ENCODE results near the gene ZNF423. TPM values are rescaled to one million over a fixed set of nuclear protein-coding genes. Genes with fewer than 3 reads are reported as not detected.

The ZNF423 gene
- total RNA-seq, 4 donors from 2014 or later, result 4.1 to 20.2 (median 10.3) TPM

- TF ChIP-seq, protein P1, sequence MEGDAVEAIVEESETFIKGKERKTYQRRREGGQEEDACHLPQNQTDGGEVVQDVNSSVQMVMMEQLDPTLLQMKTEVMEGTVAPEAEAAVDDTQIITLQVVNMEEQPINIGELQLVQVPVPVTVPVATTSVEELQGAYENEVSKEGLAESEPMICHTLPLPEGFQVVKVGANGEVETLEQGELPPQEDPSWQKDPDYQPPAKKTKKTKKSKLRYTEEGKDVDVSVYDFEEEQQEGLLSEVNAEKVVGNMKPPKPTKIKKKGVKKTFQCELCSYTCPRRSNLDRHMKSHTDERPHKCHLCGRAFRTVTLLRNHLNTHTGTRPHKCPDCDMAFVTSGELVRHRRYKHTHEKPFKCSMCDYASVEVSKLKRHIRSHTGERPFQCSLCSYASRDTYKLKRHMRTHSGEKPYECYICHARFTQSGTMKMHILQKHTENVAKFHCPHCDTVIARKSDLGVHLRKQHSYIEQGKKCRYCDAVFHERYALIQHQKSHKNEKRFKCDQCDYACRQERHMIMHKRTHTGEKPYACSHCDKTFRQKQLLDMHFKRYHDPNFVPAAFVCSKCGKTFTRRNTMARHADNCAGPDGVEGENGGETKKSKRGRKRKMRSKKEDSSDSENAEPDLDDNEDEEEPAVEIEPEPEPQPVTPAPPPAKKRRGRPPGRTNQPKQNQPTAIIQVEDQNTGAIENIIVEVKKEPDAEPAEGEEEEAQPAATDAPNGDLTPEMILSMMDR (IDR thresholded peaks at IDR 0.05; ENCODE audit: low read depth), result no peak
These were observed 280.4 kb downstream of the ZNF423 start for GRCh38 chr16:49575346-49576172.

DNA sequence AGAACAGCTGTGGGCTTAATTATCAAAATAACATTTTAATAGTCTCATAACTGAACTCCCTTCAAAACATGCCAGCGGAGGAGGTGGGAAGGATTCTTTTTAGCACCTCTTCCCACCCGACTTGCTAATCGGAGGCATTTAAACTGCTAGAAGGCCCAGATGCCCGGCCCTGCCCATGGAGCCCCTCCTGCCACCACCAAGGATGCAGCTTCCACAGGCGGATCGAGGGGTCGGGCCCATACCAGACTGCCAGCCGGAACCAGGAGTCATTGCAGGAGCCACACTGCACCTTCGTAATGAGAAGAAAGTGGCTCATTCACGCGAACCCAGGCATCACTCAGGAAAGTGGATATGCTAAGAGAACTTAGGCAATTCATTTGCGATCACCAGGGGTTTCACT is 281.1 kb downstream of the ZNF423 start:
- TF ChIP-seq, protein P1 (IDR thresholded peaks at IDR 0.05; ENCODE audit: low read depth), result no peak

DNA sequence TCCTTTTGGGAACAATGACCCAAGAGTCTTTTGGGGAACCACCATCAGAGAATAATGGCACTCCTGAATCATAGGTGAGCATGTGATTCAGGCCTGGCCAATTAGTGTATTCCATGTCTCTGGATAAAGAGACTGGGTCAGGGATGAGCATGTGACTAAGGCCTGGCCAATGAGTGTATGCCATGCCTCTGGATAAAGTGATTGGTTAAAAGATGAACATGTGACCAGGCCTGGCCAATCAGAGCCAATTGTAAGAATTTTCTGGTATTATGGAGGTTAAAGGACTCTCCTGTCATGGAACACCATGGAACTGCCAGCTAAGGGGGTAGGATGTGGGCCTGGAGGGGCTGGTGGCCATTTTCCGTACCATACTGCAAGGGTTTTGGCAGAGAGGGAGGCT is 288.0 kb downstream of the ZNF423 start:
- TF ChIP-seq, protein P1 (IDR thresholded peaks at IDR 0.05; ENCODE audit: low read depth), result no peak

GRCh38 chr16:49566432-49566831 is 289.5 kb downstream of the ZNF423 start:
- TF ChIP-seq, protein P1 (IDR thresholded peaks at IDR 0.05; ENCODE audit: low read depth), result no peak

DNA sequence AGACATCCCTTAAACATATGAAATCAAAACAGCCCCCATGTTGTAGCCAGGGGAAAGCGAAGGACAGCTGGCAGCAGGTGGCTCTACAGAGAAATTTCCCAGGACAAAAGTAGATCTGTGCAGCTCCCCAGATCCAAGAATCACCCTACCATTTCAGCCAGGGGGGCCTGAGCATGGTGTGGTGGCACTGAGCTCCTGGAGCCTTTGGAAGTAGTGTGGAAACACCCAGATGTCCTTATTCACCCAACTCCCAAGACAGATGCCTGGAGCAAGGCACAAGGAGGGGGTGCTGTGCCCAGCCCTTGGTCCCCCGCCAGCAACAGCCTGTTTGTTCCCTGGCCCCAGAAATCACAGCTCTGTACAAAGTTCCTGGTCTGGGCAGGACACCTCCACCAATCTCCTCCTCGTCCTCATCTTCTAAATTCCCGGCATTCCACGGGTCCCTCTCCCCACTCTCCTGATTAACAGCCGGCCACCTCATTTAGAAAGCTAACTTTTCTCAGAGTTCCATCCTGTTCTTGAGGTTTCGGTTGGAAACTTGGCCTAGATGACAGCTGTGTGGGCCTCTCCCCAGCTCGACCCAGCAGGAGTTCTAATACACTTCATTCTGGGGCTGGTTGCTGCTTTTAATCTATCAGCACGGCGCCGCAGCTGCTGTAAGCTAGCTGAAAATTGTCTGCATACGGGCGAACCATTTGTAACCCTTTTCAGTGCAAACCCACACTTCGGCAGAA is 291.2 kb downstream of the ZNF423 start:
- TF ChIP-seq, protein P1 (IDR thresholded peaks at IDR 0.05; ENCODE audit: low read depth), result no peak

DNA sequence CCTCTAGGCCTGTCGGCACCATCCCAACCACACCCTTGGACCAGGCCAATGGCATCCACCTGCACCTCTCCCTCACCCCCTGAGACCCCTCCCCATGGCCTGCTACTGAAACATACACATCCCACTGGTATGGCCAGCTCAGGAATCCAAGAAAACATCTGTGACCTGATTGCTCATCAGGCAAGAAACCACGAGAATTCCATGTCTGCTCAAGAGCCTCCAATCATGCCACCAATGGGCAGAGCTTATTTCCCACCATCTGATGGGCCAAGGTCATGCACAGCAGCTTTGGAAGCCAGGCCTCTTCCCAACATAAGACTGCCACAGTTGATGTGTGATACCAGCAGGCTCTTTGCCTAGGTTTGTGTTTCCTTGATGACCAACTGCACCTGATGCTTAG is 292.2 kb downstream of the ZNF423 start:
- TF ChIP-seq, protein P1 (IDR thresholded peaks at IDR 0.05; ENCODE audit: low read depth), result no peak

DNA sequence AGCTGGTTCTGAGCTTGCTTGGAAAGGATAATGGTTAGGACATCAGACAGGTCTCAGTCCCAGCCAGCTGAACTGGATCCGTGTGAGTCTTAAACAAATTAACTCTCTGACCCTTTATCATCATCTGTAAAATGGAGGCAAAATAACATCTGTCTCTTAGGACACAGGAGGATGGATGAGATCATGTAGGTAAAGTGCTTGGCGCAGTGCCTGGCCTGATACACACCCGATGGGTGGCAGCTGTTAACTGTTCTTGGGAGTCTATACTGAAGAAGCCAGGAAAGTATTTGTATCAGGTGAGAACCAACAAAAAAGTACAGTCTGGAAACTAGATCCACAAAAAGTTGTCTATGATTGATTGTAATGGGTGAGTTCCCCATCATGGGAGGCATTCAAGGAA is 293.7 kb downstream of the ZNF423 start:
- TF ChIP-seq, protein P1 (IDR thresholded peaks at IDR 0.05; ENCODE audit: low read depth), result no peak

Measured in subcutaneous adipose tissue (tissue), 4 donors.